ENCODE results near the gene SPDYE3.

GRCh38 chr7:100356416-100357068 is 49.0 kb downstream of the SPDYE3 start:
- TF ChIP-seq CTCF (IDR thresholded peaks at IDR 0.05) (no peak), EP300 (IDR thresholded peaks at IDR 0.05) (no peak)

Data from esophagus muscularis mucosa (tissue), 3 donors.